ENCODE data around the gene MYLK2.
A peak's percentile ranks its signal among the peaks of the same experiment; 100 is the strongest.

Gene MYLK2

DNA sequence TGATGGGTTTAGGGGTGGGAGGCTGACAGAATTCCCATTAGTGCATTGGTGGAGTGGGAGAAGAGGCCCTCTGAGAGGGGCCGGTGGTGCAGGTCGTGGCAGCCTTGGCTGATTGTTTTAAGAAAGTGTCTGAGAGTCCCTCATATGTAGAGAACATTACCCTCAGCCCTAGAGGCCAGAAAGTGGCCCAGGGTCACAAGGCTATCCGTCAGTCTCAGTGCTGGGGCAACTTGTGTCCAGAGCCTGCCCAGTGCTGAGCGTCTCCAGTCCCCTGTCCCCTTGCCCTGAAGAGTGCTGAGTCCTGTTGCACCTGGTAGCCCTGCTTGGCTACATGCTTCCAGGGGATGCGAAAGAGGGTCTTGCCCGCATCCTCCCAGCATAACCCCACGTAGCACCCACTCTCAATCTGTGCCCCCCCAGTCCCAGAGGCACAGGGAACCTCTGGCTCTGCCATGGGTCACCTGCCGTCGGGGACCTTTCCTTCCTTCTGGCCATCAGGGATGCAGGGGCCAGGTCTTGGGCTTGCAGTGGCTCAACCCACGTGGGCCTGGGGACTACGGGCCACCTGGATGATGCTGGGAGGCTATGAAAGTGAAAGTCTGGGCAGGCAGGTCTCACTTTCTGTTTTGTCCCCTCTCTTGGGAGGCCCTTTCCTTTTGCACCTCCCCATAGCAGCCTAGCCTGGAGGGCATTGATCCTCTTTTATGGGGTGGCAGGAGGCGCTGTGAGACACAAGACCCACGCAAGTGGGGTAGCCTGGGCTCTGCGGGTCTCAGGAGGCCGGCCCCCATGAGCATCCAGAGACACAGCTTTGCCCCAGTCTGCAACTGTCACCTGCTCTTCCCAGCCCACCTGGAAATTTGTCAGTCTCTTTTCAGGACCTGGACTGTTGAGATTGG is 39.0 kb downstream of the MYLK2 start:
- Histone ChIP-seq H3K4ac (ENCODE audit: low read length) (no peak overlapping the region), H3K79me1 (ENCODE audit: low read depth, low read length) (no peaks in the 10 kb centered on the region), H3K18ac (ENCODE audit: low read length) (peak overlapping the region; percentile 11), H3K4me2 (ENCODE audit: insufficient read depth, low read length, poor library complexity, severe bottlenecking) (no peak overlapping the region), H4K91ac (ENCODE audit: low read depth, low read length, poor library complexity) (no peak overlapping the region), H2AK5ac (ENCODE audit: low read depth, low read length) (peak overlapping the region; percentile 64), H3K23ac (ENCODE audit: low read depth, low read length, poor library complexity) (peak overlapping the region; percentile 57), H2BK15ac (ENCODE audit: low read length) (no peak overlapping the region), H4K8ac (ENCODE audit: low read depth, low read length) (no peak overlapping the region), H3K27ac (replicated peaks; ENCODE audit: low read length) (no peak overlapping the region), H3K4me3 (ENCODE audit: low read length in 2 of 2) (no peak overlapping the region), H3K27me3 (ENCODE audit: control insufficient read depth in 3 of 3, insufficient read depth in 3 of 3, low read depth in 1 of 3, low read length in 3 of 3) (peaks cover 0 to 29% (median 4%) of the 10 kb centered on the region in 3 experiments), H2BK12ac (ENCODE audit: low read length) (no peak overlapping the region), H3K9ac (ENCODE audit: low read depth, low read length, poor library complexity) (no peak overlapping the region), H2AFZ (ENCODE audit: low read length) (no peak overlapping the region), H2BK5ac (ENCODE audit: low read length) (no peak overlapping the region), H2BK120ac (ENCODE audit: low read depth, low read length) (no peak overlapping the region), H3K14ac (ENCODE audit: low read length) (peak overlapping the region; percentile 25), H3K36me3 (replicated peaks in 1 of 2; ENCODE audit: control insufficient read depth in 2 of 2, insufficient read depth in 2 of 2, low read length in 2 of 2) (peaks cover 0 to 6% of the 10 kb centered on the region in 2 donors), H3K4me1 (ENCODE audit: control insufficient read depth in 2 of 2, insufficient read depth in 1 of 2, low read depth in 1 of 2, low read length in 2 of 2) (peaks cover 11 to 19% of the 10 kb centered on the region in 2 donors), H3K9me3 (replicated peaks in 1 of 2; ENCODE audit: control insufficient read depth in 2 of 2, insufficient read depth in 1 of 2, low read depth in 1 of 2, low read length in 2 of 2) (no peaks in the 10 kb centered on the region)
- no peak for DNase-seq (ENCODE audit: low spot score)
- WGBS, 2 donors (ENCODE audit: extremely low coverage in 2 of 2, insufficient read length in 2 of 2, insufficient replicate concordance in 1 of 2) = no CpG with 5 or more reads among the region's 15 CpGs

DNA sequence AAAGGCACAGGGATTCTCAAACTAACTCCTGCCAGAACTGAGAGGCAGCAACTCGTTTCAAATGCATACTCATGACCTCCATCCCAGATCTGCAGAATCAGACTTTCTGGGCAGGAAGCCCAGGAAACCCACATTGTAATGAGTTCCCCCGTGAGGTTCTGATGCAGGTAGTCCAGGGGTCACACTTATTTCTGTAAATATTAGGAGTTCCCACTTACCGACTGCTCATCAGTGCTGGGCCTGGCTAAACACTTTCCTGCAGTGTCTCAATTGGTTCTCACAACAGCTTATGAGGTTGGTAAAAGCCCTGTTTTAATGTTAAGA is 39.6 kb downstream of the MYLK2 start:
- no peak overlapping the region for H3K27ac ChIP-seq (replicated peaks; ENCODE audit: low read length)
- peaks cover 11 to 19% of the 10 kb centered on the region in 2 donors for H3K4me1 ChIP-seq (ENCODE audit: control insufficient read depth in 2 of 2, insufficient read depth in 1 of 2, low read depth in 1 of 2, low read length in 2 of 2)
- no peaks in the 10 kb centered on the region for H3K9me3 ChIP-seq (replicated peaks in 1 of 2; ENCODE audit: control insufficient read depth in 2 of 2, insufficient read depth in 1 of 2, low read depth in 1 of 2, low read length in 2 of 2)
- H3K79me1 ChIP-seq (ENCODE audit: low read depth, low read length) = no peaks in the 10 kb centered on the region
- H2BK12ac ChIP-seq (ENCODE audit: low read length) = no peak overlapping the region
- no peak overlapping the region for H3K4me3 ChIP-seq (ENCODE audit: low read length in 2 of 2)
- no peak overlapping the region for H3K4ac ChIP-seq (ENCODE audit: low read length)
- no peak overlapping the region for H3K14ac ChIP-seq (ENCODE audit: low read length)
- H2BK5ac ChIP-seq (ENCODE audit: low read length) = no peak overlapping the region
- H2AK5ac ChIP-seq (ENCODE audit: low read depth, low read length) = no peak overlapping the region
- H4K8ac ChIP-seq (ENCODE audit: low read depth, low read length) = no peak overlapping the region
- H2BK120ac ChIP-seq (ENCODE audit: low read depth, low read length) = no peak overlapping the region
- H3K9ac ChIP-seq (ENCODE audit: low read depth, low read length, poor library complexity) = no peak overlapping the region
- DNase-seq (ENCODE audit: low spot score) = no peak
- H3K4me2 ChIP-seq (ENCODE audit: insufficient read depth, low read length, poor library complexity, severe bottlenecking) = no peak overlapping the region
- H3K18ac ChIP-seq (ENCODE audit: low read length) = no peak overlapping the region
- peaks cover 0 to 10% of the 10 kb centered on the region in 2 donors for H3K36me3 ChIP-seq (replicated peaks in 1 of 2; ENCODE audit: control insufficient read depth in 2 of 2, insufficient read depth in 2 of 2, low read length in 2 of 2)
- H4K91ac ChIP-seq (ENCODE audit: low read depth, low read length, poor library complexity) = no peak overlapping the region
- no peak overlapping the region for H2BK15ac ChIP-seq (ENCODE audit: low read length)
- peaks cover 0 to 29% (median 4%) of the 10 kb centered on the region in 3 experiments for H3K27me3 ChIP-seq (ENCODE audit: control insufficient read depth in 3 of 3, insufficient read depth in 3 of 3, low read depth in 1 of 3, low read length in 3 of 3)
- WGBS, 2 donors (ENCODE audit: extremely low coverage in 2 of 2, insufficient read length in 2 of 2, insufficient replicate concordance in 1 of 2) = no CpG with 5 or more reads among the region's 3 CpGs
- no peak overlapping the region for H2AFZ ChIP-seq (ENCODE audit: low read length)
- no peak overlapping the region for H3K23ac ChIP-seq (ENCODE audit: low read depth, low read length, poor library complexity)

DNA sequence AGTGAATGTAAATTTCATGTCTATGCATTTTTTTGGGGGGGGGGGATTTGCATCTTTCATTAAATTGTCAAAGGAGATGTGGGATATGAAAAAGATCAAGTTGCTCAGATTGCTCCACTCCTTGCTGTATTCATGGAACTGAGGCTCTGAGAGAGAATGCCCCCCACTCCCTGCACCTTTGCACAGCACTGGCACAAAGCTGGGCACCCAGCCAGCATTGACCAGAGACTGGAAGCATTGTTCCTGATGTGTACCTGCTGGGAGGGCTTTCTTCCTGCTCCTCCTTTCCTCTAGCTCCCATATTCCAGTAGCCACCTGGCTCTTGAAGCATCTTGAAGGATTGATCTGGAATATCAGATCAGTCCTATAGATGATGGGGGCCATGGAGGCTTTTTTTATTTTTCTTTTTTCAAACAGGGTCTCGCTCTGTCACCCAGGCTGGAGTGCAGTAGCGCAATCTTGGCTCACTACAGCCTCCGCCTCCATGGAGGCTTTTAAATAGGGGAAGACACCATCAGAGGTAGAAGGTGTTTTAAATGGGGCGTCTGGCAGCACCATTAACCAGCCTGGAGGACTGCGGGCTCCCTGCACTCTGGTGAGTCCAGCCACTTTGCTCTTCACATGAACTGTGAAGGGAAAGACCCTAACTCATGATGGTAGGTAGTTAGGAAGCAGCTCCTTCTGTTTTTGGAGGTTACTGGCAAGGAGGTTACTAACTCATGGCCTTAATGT is 40.3 kb downstream of the MYLK2 start:
- H3K9me3 ChIP-seq (replicated peaks in 1 of 2; ENCODE audit: control insufficient read depth in 2 of 2, insufficient read depth in 1 of 2, low read depth in 1 of 2, low read length in 2 of 2) = no peaks in the 10 kb centered on the region
- H4K91ac ChIP-seq (ENCODE audit: low read depth, low read length, poor library complexity) = no peak overlapping the region
- no peak overlapping the region for H3K9ac ChIP-seq (ENCODE audit: low read depth, low read length, poor library complexity)
- H3K27ac ChIP-seq (replicated peaks; ENCODE audit: low read length) = no peak overlapping the region
- no peak overlapping the region for H3K23ac ChIP-seq (ENCODE audit: low read depth, low read length, poor library complexity)
- H3K4me2 ChIP-seq (ENCODE audit: insufficient read depth, low read length, poor library complexity, severe bottlenecking) = no peak overlapping the region
- peaks cover 0 to 22% (median 4%) of the 10 kb centered on the region in 3 experiments for H3K27me3 ChIP-seq (ENCODE audit: control insufficient read depth in 3 of 3, insufficient read depth in 3 of 3, low read depth in 1 of 3, low read length in 3 of 3)
- H4K8ac ChIP-seq (ENCODE audit: low read depth, low read length) = no peak overlapping the region
- no peak overlapping the region for H3K4me3 ChIP-seq (ENCODE audit: low read length in 2 of 2)
- no peak overlapping the region for H2BK5ac ChIP-seq (ENCODE audit: low read length)
- peaks cover 0 to 17% of the 10 kb centered on the region in 2 donors for H3K36me3 ChIP-seq (replicated peaks in 1 of 2; ENCODE audit: control insufficient read depth in 2 of 2, insufficient read depth in 2 of 2, low read length in 2 of 2)
- DNase-seq (ENCODE audit: low spot score) = no peak
- H3K4me1 ChIP-seq (ENCODE audit: control insufficient read depth in 2 of 2, insufficient read depth in 1 of 2, low read depth in 1 of 2, low read length in 2 of 2) = peaks cover 11 to 19% of the 10 kb centered on the region in 2 donors
- H3K18ac ChIP-seq (ENCODE audit: low read length) = no peak overlapping the region
- no peak overlapping the region for H2BK15ac ChIP-seq (ENCODE audit: low read length)
- H2BK12ac ChIP-seq (ENCODE audit: low read length) = no peak overlapping the region
- no peaks in the 10 kb centered on the region for H3K79me1 ChIP-seq (ENCODE audit: low read depth, low read length)
- H3K4ac ChIP-seq (ENCODE audit: low read length) = no peak overlapping the region
- H2AK5ac ChIP-seq (ENCODE audit: low read depth, low read length) = peak overlapping the region; percentile 16
- H2BK120ac ChIP-seq (ENCODE audit: low read depth, low read length) = no peak overlapping the region
- no peak overlapping the region for H2AFZ ChIP-seq (ENCODE audit: low read length)
- no peak overlapping the region for H3K14ac ChIP-seq (ENCODE audit: low read length)
- WGBS, 2 donors (ENCODE audit: extremely low coverage in 2 of 2, insufficient read length in 2 of 2, insufficient replicate concordance in 1 of 2) = no CpG with 5 or more reads among the region's 5 CpGs

DNA sequence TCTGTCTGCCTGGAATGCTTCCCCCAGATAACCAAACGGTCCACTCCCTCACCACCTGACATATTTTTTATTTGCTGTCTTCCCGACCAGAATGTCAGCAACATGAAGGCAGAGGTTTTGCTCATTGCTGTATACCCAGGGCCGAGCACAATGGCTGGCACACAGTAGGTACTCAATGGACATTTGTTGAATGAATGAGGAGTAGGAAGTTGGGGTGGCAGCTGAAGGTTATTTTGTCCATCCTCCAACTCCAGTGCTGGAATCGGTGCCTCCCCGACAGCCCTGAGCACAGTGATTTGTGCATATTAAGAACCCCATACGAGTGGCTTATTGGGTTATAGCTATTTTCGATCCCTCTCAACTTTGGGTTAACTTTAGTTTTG is 40.8 kb downstream of the MYLK2 start:
- peaks cover 0 to 23% of the 10 kb centered on the region in 2 donors for H3K36me3 ChIP-seq (replicated peaks in 1 of 2; ENCODE audit: control insufficient read depth in 2 of 2, insufficient read depth in 2 of 2, low read length in 2 of 2)
- peak overlapping the region; percentile 62 for H3K4ac ChIP-seq (ENCODE audit: low read length)
- no peak overlapping the region for H3K23ac ChIP-seq (ENCODE audit: low read depth, low read length, poor library complexity)
- no peak overlapping the region for H2AFZ ChIP-seq (ENCODE audit: low read length)
- H3K9me3 ChIP-seq (replicated peaks in 1 of 2; ENCODE audit: control insufficient read depth in 2 of 2, insufficient read depth in 1 of 2, low read depth in 1 of 2, low read length in 2 of 2) = no peaks in the 10 kb centered on the region
- H2AK5ac ChIP-seq (ENCODE audit: low read depth, low read length) = peak overlapping the region; percentile 20
- DNase-seq (ENCODE audit: low spot score) = no peak
- no peak overlapping the region for H3K4me2 ChIP-seq (ENCODE audit: insufficient read depth, low read length, poor library complexity, severe bottlenecking)
- peaks cover 0 to 17% (median 4%) of the 10 kb centered on the region in 3 experiments for H3K27me3 ChIP-seq (ENCODE audit: control insufficient read depth in 3 of 3, insufficient read depth in 3 of 3, low read depth in 1 of 3, low read length in 3 of 3)
- no peak overlapping the region for H4K91ac ChIP-seq (ENCODE audit: low read depth, low read length, poor library complexity)
- no peak overlapping the region for H4K8ac ChIP-seq (ENCODE audit: low read depth, low read length)
- no peak overlapping the region for H3K4me3 ChIP-seq (ENCODE audit: low read length in 2 of 2)
- H2BK12ac ChIP-seq (ENCODE audit: low read length) = no peak overlapping the region
- no peak overlapping the region for H2BK15ac ChIP-seq (ENCODE audit: low read length)
- H3K14ac ChIP-seq (ENCODE audit: low read length) = no peak overlapping the region
- no peaks in the 10 kb centered on the region for H3K79me1 ChIP-seq (ENCODE audit: low read depth, low read length)
- no peak overlapping the region for H2BK5ac ChIP-seq (ENCODE audit: low read length)
- H3K4me1 ChIP-seq (ENCODE audit: control insufficient read depth in 2 of 2, insufficient read depth in 1 of 2, low read depth in 1 of 2, low read length in 2 of 2) = peaks cover 11 to 19% of the 10 kb centered on the region in 2 donors
- H3K27ac ChIP-seq (replicated peaks; ENCODE audit: low read length) = no peak overlapping the region
- H2BK120ac ChIP-seq (ENCODE audit: low read depth, low read length) = no peak overlapping the region
- no CpG with 5 or more reads among the region's 7 CpGs for WGBS, 2 donors (ENCODE audit: extremely low coverage in 2 of 2, insufficient read length in 2 of 2, insufficient replicate concordance in 1 of 2)
- no peak overlapping the region for H3K18ac ChIP-seq (ENCODE audit: low read length)
- H3K9ac ChIP-seq (ENCODE audit: low read depth, low read length, poor library complexity) = no peak overlapping the region

All from neuronal stem cell (in vitro differentiated cells).